A172 (cell line): Measurements from ENCODE around the gene PRRC2A. TPM values are rescaled to one million over a fixed set of nuclear protein-coding genes. Genes with fewer than 3 reads are reported as not detected.

Source experiments
- DNase-seq: peaks from one replicate; pipeline ENCODE4 v3.0.0-alpha.2; 2015; ENCODE audit warnings: low spot score
- total RNA-seq: library from RNA; depleted of rRNA; stranded (reverse); fragments of >200 nt; shearing (Covaris generic); gene quantifications from 2 replicates; pipeline ENCODE4 v1.2.3, GENCODE V29; 2014; rRNA removed

Gene PRRC2A
- total RNA-seq, 1 experiment from 2014 or later: 55.9 TPM

GRCh38 chr6:31665501-31666336 is 45.2 kb downstream of the PRRC2A start, which contains the start of gene CSNK2B:
Gene CSNK2B (plus strand): TSS chr6:31666080. CDS start chr6:31666832, 752 bp downstream.
- DNase-seq: peak; percentile 96

GRCh38 chr6:31666337-31666965 is 45.9 kb downstream of the PRRC2A start:
- DNase-seq: no peak

- no peak for DNase-seq
Observed at GRCh38 chr6:31669676-31670075, 49.2 kb downstream of the PRRC2A start, which contains the start of gene LY6G5B. Gene LY6G5B (plus strand): TSS chr6:31669976. CDS start chr6:31670951, 975 bp downstream.

GRCh38 chr6:31676322-31676903 is 55.9 kb downstream of the PRRC2A start:
- no peak for DNase-seq

- no peak for DNase-seq
Observed at GRCh38 chr6:31676904-31677303, 56.4 kb downstream of the PRRC2A start.

- DNase-seq: no peak
Observed at GRCh38 chr6:31677955-31678354, 57.4 kb downstream of the PRRC2A start.

- peak; percentile 52 for DNase-seq
Observed at GRCh38 chr6:31680226-31681134, 60.0 kb downstream of the PRRC2A start, which contains the start of gene LY6G5C. Gene LY6G5C (minus strand): TSS chr6:31681067. CDS start chr6:31680373, 694 bp downstream.

GRCh38 chr6:31681135-31681671 is 60.7 kb downstream of the PRRC2A start:
- DNase-seq: no peak

- DNase-seq: no peak
Observed at GRCh38 chr6:31683591-31683990, 63.1 kb downstream of the PRRC2A start.

GRCh38 chr6:31686483-31686882 is 66.0 kb downstream of the PRRC2A start:
- no peak for DNase-seq

GRCh38 chr6:31687321-31687720 is 66.8 kb downstream of the PRRC2A start:
- no peak for DNase-seq

Other genes starting within 250 kb of the PRRC2A start
- 60.3 and 67.6 TPM in 2 replicates for gene MICA, start 217.1 kb upstream of the PRRC2A start, total RNA-seq
- gene MICB, start 122.6 kb upstream of the PRRC2A start, total RNA-seq: 16.5 and 17.1 TPM in 2 replicates
- gene MCCD1, start 91.8 kb upstream of the PRRC2A start, total RNA-seq: not detected in 2 replicates
- 317 and 405 TPM in 2 replicates for gene DDX39B, start 78.7 kb upstream of the PRRC2A start, total RNA-seq
- 1.4 and 2.3 TPM in 2 replicates for gene ATP6V1G2, start 74.1 kb upstream of the PRRC2A start, total RNA-seq
- gene NFKBIL1, start 73.1 kb upstream of the PRRC2A start, total RNA-seq: 21.1 and 22.0 TPM in 2 replicates
- gene LTA, start 48.4 kb upstream of the PRRC2A start, total RNA-seq: not detected in 2 replicates
- not detected in 2 replicates for gene TNF, start 45.1 kb upstream of the PRRC2A start, total RNA-seq
- not detected in 2 replicates for gene LTB, start 38.3 kb upstream of the PRRC2A start, total RNA-seq
- not detected in 2 replicates for gene LST1, start 34.4 kb upstream of the PRRC2A start, total RNA-seq
- not detected in 2 replicates for gene NCR3, start 27.7 kb upstream of the PRRC2A start, total RNA-seq
- not detected in 2 replicates for gene AIF1, start 5.5 kb upstream of the PRRC2A start, total RNA-seq
- 176 and 186 TPM in 2 replicates for gene BAG6, start 31.9 kb downstream of the PRRC2A start, total RNA-seq
- gene APOM, start 35.2 kb downstream of the PRRC2A start, total RNA-seq: 2.0 and 4.2 TPM in 2 replicates
- 15.9 and 22.0 TPM in 2 replicates for gene C6orf47, start 40.1 kb downstream of the PRRC2A start, total RNA-seq
- gene GPANK1, start 44.3 kb downstream of the PRRC2A start, total RNA-seq: 9.5 and 13.2 TPM in 2 replicates
- 263 and 282 TPM in 2 replicates for gene CSNK2B, start 45.4 kb downstream of the PRRC2A start, total RNA-seq
- 1.2 and 2.0 TPM in 2 replicates for gene LY6G5B, start 49.3 kb downstream of the PRRC2A start, total RNA-seq
- not detected in 2 replicates for gene LY6G5C, start 60.4 kb downstream of the PRRC2A start, total RNA-seq
- gene ABHD16A, start 82.6 kb downstream of the PRRC2A start, total RNA-seq: 38.5 and 40.9 TPM in 2 replicates
- not detected in 2 replicates for gene LY6G6F, start 86.2 kb downstream of the PRRC2A start, total RNA-seq
- not detected in 2 replicates for gene LY6G6D, start 94.6 kb downstream of the PRRC2A start, total RNA-seq
- gene LY6G6C, start 101.0 kb downstream of the PRRC2A start, total RNA-seq: not detected in 2 replicates
- not detected in 2 replicates for gene MPIG6B, start 102.7 kb downstream of the PRRC2A start, total RNA-seq
- 134 and 166 TPM in 2 replicates for gene DDAH2, start 108.6 kb downstream of the PRRC2A start, total RNA-seq
- 927 and 1,153 TPM in 2 replicates for gene CLIC1, start 115.8 kb downstream of the PRRC2A start, total RNA-seq
- gene MSH5, start 119.3 kb downstream of the PRRC2A start, total RNA-seq: 3.2 and 6.1 TPM in 2 replicates
- gene SAPCD1, start 141.9 kb downstream of the PRRC2A start, total RNA-seq: 1.1 and 3.0 TPM in 2 replicates
- 0.60 and 3.2 TPM in 2 replicates for gene VWA7, start 156.6 kb downstream of the PRRC2A start, total RNA-seq
- 56.0 and 58.8 TPM in 2 replicates for gene VARS1, start 175.0 kb downstream of the PRRC2A start, total RNA-seq
- 80.4 and 88.0 TPM in 2 replicates for gene LSM2, start 186.3 kb downstream of the PRRC2A start, total RNA-seq
- 1.4 and 3.0 TPM in 2 replicates for gene HSPA1L, start 194.6 kb downstream of the PRRC2A start, total RNA-seq
- gene HSPA1A, start 194.8 kb downstream of the PRRC2A start, total RNA-seq: 1.2 and 4.1 TPM in 2 replicates
- gene HSPA1B, start 207.0 kb downstream of the PRRC2A start, total RNA-seq: 312 and 358 TPM in 2 replicates
- gene NEU1, start 242.1 kb downstream of the PRRC2A start, total RNA-seq: 101 and 107 TPM in 2 replicates